DMS53 (cell line): ENCODE measurements around the gene SH3PXD2A.
A peak's percentile ranks its signal among the peaks of the same experiment; 100 is the strongest.
"Not testable (repeated sequence)": the region's sequence is repeated elsewhere in the genome, so short reads cannot be mapped to it uniquely, and the experiment has no call there.

Source experiments
- DNase-seq: peaks from one replicate; lab custom pipeline; 2025; lab: John Stamatoyannopoulos, UW

The SH3PXD2A gene

GRCh38 chr10:103832806-103833205, 22.6 kb downstream of the SH3PXD2A start:
- no peak for DNase-seq

GRCh38 chr10:103829838-103830465, 25.4 kb downstream of the SH3PXD2A start:
- no peak for DNase-seq

GRCh38 chr10:103829278-103829677, 26.1 kb downstream of the SH3PXD2A start:
- no peak for DNase-seq

- no peak for DNase-seq
Observed at GRCh38 chr10:103828587-103829197, 26.7 kb downstream of the SH3PXD2A start.

- DNase-seq = no peak
Observed at GRCh38 chr10:103828107-103828506, 27.3 kb downstream of the SH3PXD2A start.

- no peak for DNase-seq
Observed at GRCh38 chr10:103826885-103827284, 28.5 kb downstream of the SH3PXD2A start.

GRCh38 chr10:103824281-103824680, 31.1 kb downstream of the SH3PXD2A start:
- no peak for DNase-seq

GRCh38 chr10:103823706-103824272, 31.6 kb downstream of the SH3PXD2A start:
- no peak for DNase-seq

- no peak for DNase-seq
Observed at GRCh38 chr10:103822800-103823199, 32.6 kb downstream of the SH3PXD2A start.

GRCh38 chr10:103822107-103822716, 33.2 kb downstream of the SH3PXD2A start:
- DNase-seq = no peak

GRCh38 chr10:103820101-103821062, 35.0 kb downstream of the SH3PXD2A start:
- peak; percentile 54 for DNase-seq

GRCh38 chr10:103819493-103819892, 35.9 kb downstream of the SH3PXD2A start:
- DNase-seq = no peak

GRCh38 chr10:103818765-103819374, 36.5 kb downstream of the SH3PXD2A start:
- DNase-seq = peak; percentile 15

GRCh38 chr10:103818105-103818504, 37.3 kb downstream of the SH3PXD2A start:
- DNase-seq = no peak

GRCh38 chr10:103816431-103816830, 38.9 kb downstream of the SH3PXD2A start:
- DNase-seq = peak; percentile 54

- DNase-seq = no peak
Observed at GRCh38 chr10:103814626-103815370, 40.6 kb downstream of the SH3PXD2A start.

GRCh38 chr10:103814105-103814504, 41.3 kb downstream of the SH3PXD2A start:
- no peak for DNase-seq

GRCh38 chr10:103813312-103813711, 42.1 kb downstream of the SH3PXD2A start:
- not testable (repeated sequence) for DNase-seq

- no peak for DNase-seq
Observed at GRCh38 chr10:103812432-103812831, 42.9 kb downstream of the SH3PXD2A start.

GRCh38 chr10:103812004-103812403, 43.4 kb downstream of the SH3PXD2A start:
- peak; percentile 36 for DNase-seq

- DNase-seq = no peak
Observed at GRCh38 chr10:103811463-103811862, 43.9 kb downstream of the SH3PXD2A start.
